DND-41 (cell line): ENCODE results near the gene PPP2R2D.

Experiments
- ATAC-seq: fragments of 200-7000 bp; cut with Tn5 transposase; 3 replicates; pipeline ENCODE4 v1.9.1; 2021; ENCODE audit warnings: low read depth; ENCODE audit not compliant: insufficient read depth
- DNase-seq: peaks from one replicate; pipeline ENCODE4 v3.0.0-alpha.2; 2020
- H2AFZ ChIP-seq: 2 replicates; pipeline ENCODE4 v1.6.0; 2012; ENCODE audit warnings: low read depth, low read length
- H3K27ac ChIP-seq: 2 replicates; pipeline ENCODE4 v1.5.1; 2012; ENCODE audit warnings: low read length, inconsistent platforms
- H3K27me3 ChIP-seq: fragments of 200-600 bp; sonication (generic); 2 replicates; pipeline ENCODE4 v1.6.0; 2012; ENCODE audit warnings: low read length, mild to moderate bottlenecking, inconsistent platforms; ENCODE audit not compliant: insufficient read depth, poor library complexity
- H3K36me3 ChIP-seq: 2 replicates; pipeline ENCODE4 v1.5.1; 2012; ENCODE audit warnings: low read length, inconsistent platforms; ENCODE audit not compliant: insufficient read depth
- H3K4me1 ChIP-seq: 2 replicates; pipeline ENCODE4 v1.5.1; 2012; ENCODE audit warnings: mild to moderate bottlenecking, low read length; ENCODE audit not compliant: insufficient read depth
- H3K4me2 ChIP-seq: 2 replicates; pipeline ENCODE4 v1.6.0; 2012; ENCODE audit warnings: mild to moderate bottlenecking, moderate library complexity, low read length, inconsistent platforms; ENCODE audit not compliant: insufficient read depth
- H3K4me3 ChIP-seq, 2 experiments: fragments of 200-600 bp in 1 of 2; shearing (Covaris generic) in 1 of 2; 2 replicates each; pipeline ENCODE4 v1.5.1; 2012 to 2016; ENCODE audit warnings: inconsistent platforms in 2 of 2, low read length in 2 of 2, mild to moderate bottlenecking in 2 of 2, low read depth in 1 of 2, moderate library complexity in 1 of 2
- H3K79me2 ChIP-seq: 2 replicates; pipeline ENCODE4 v1.6.0; 2012; ENCODE audit warnings: low read length, inconsistent platforms; ENCODE audit not compliant: insufficient read depth
- H3K9ac ChIP-seq: 2 replicates; pipeline ENCODE4 v1.6.0; 2012; ENCODE audit warnings: low read depth, mild to moderate bottlenecking, inconsistent platforms, low read length, moderate library complexity
- H3K9me3 ChIP-seq: 2 replicates; pipeline ENCODE4 v1.5.1; 2012; ENCODE audit warnings: low read length, moderate library complexity, mild to moderate bottlenecking, inconsistent platforms; ENCODE audit not compliant: insufficient read depth, severe bottlenecking
- H4K20me1 ChIP-seq: 2 replicates; pipeline ENCODE4 v1.6.0; 2012; ENCODE audit warnings: low read length; ENCODE audit not compliant: insufficient read depth
- CTCF ChIP-seq: IDR thresholded peaks from 2 replicates; pipeline ENCODE4 v1.5.1; 2012; ENCODE audit warnings: borderline replicate concordance, low read length, moderate library complexity, mild to moderate bottlenecking; ENCODE audit not compliant: poor library complexity, severe bottlenecking; ENCODE audit errors: extremely low read depth
- EZH2 ChIP-seq: IDR thresholded peaks from 3 replicates; pipeline ENCODE4 v1.6.1; 2012; ENCODE audit warnings: borderline replicate concordance, low read depth, mild to moderate bottlenecking, moderate library complexity, low read length, inconsistent platforms; ENCODE audit not compliant: severe bottlenecking

Gene PPP2R2D

GRCh38 chr10:131890276-131891195, 10.3 kb upstream of the PPP2R2D start:
- ATAC-seq (no peak), DNase-seq (no peak)
- H3K4me1 ChIP-seq = no peaks in the 10 kb centered on the region
- H3K36me3 ChIP-seq = no peaks in the 10 kb centered on the region
- H3K27me3 ChIP-seq = no peaks in the 10 kb centered on the region
- no peaks in the 10 kb centered on the region for H3K9me3 ChIP-seq
- H4K20me1 ChIP-seq = no peaks in the 10 kb centered on the region; the same call in 1 of the 2 replicates
- no peak overlapping the region for H3K4me3 ChIP-seq
- H2AFZ ChIP-seq = no peak overlapping the region
- TF ChIP-seq EZH2 = no peak
- no peak for TF ChIP-seq CTCF
- H3K4me2 ChIP-seq = no peak overlapping the region
- no peak overlapping the region for H3K9ac ChIP-seq
- no peaks in the 10 kb centered on the region for H3K79me2 ChIP-seq
- H3K27ac ChIP-seq = no peak overlapping the region

- no peak for TF ChIP-seq EZH2
- TF ChIP-seq CTCF = no peak
- Histone ChIP-seq H3K27ac (no peak overlapping the region), H3K9me3 (no peaks in the 10 kb centered on the region), H3K79me2 (no peaks in the 10 kb centered on the region), H2AFZ (no peak overlapping the region), H3K4me1 (no peaks in the 10 kb centered on the region), H3K36me3 (no peaks in the 10 kb centered on the region), H4K20me1 (no peaks in the 10 kb centered on the region; the same call in 1 of the 2 replicates), H3K9ac (no peak overlapping the region), H3K4me2 (no peak overlapping the region), H3K27me3 (no peaks in the 10 kb centered on the region), H3K4me3 (no peak overlapping the region)
- DNase-seq (no peak), ATAC-seq (no peak)
Measured at GRCh38 chr10:131891196-131891928, 9.4 kb upstream of the PPP2R2D start.

- H3K4me1 ChIP-seq = no peaks in the 10 kb centered on the region
- no peak for ATAC-seq
- H3K4me2 ChIP-seq = no peak overlapping the region
- no peak overlapping the region for H2AFZ ChIP-seq
- no peak overlapping the region for H3K4me3 ChIP-seq
- H3K27ac ChIP-seq = no peak overlapping the region
- H3K27me3 ChIP-seq = no peaks in the 10 kb centered on the region
- no peaks in the 10 kb centered on the region for H3K9me3 ChIP-seq
- TF ChIP-seq CTCF (no peak), EZH2 (no peak)
- H4K20me1 ChIP-seq = no peaks in the 10 kb centered on the region; the same call in 1 of the 2 replicates
- H3K79me2 ChIP-seq = no peaks in the 10 kb centered on the region
- H3K36me3 ChIP-seq = no peaks in the 10 kb centered on the region
- no peak for DNase-seq
- no peak overlapping the region for H3K9ac ChIP-seq
Measured at GRCh38 chr10:131891929-131892805, 8.6 kb upstream of the PPP2R2D start.
